OCI-M1 (cell line): ENCODE measurements around the gene PITPNM1.
"Not testable (repeated sequence)": the region's sequence is repeated elsewhere in the genome, so short reads cannot be mapped to it uniquely, and the experiment has no call there.

Experiments
- DNase-seq: peaks from one replicate; lab custom pipeline; 2025; lab: John Stamatoyannopoulos, UW

The PITPNM1 gene

DNA sequence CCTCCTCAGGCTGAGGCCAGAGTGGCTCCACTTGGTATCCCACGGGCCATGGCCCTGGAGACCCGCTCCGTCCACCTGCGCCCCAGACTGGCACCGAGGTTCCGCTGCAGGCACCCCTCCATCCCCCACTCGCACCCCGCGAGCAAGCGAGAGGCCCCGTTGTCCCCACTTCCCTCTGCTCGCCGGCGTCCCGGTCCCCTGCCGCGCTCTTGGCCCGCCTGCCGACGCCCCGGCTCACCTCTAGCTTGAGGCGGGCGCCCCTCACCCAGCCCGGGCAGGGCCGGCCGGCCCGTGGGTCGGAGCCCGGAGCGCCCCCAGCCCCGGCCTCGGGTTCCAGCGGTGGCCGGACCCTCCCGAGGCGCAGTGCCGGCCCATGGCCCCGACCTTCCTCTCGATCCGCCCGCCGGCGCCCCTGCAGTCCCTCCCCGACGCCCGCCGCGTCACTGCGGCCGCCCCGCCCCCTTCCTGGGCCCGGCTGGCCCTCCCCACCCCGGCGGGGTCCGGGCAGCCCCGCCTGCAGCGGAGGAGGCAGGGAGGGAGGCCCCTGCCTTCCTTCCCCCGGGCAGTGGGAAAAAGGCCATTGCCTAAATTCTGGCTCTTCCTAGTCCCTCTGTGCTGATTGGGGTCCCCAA, at the start of gene PITPNM1:
Gene PITPNM1 (minus strand): TSS at position 414 of the 632 bp plus-strand sequence. CDS start 1,183 bp downstream, outside the sequence.
- peak; percentile 79 for DNase-seq

DNA sequence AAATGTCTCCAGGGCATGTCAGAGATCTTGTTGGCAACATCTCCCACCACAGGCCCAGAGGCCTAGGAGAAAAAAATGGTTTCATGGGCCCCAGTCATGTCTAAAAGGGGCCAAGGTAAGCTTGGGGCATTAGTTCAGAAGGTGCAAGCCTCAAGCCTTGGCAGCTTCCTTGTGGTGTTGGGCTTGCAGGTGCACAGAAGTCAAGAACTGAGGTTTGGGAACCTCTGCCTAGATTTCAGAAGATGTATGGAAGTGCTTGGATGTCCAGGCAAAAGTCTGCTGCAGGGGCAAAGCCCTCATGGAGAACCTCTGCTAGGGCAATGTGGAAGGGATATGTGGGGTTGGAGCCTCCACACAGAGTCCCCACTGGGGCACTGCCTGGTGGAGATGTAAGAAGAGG, 46.5 kb upstream of the PITPNM1 start:
- not testable (repeated sequence) for DNase-seq

DNA sequence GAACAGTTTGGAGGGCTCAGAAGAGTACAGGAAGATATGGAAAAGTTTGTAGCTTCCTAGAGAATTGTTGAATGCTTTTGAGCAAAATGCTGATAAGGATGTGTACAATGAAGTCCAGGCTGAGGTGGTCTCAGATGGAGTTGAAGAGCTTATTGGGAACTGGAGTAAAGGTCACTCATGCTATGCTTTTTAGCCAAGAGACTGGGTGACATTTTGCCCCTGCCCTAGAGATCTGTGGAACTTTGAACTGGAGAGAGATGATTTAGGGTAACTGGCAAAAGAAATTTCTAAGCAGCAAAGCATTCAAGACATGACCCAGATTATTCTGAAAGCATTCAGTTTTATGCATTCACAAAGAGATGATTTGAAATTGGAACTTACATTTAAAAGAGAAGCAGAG, 46.0 kb upstream of the PITPNM1 start:
- no peak for DNase-seq

DNA sequence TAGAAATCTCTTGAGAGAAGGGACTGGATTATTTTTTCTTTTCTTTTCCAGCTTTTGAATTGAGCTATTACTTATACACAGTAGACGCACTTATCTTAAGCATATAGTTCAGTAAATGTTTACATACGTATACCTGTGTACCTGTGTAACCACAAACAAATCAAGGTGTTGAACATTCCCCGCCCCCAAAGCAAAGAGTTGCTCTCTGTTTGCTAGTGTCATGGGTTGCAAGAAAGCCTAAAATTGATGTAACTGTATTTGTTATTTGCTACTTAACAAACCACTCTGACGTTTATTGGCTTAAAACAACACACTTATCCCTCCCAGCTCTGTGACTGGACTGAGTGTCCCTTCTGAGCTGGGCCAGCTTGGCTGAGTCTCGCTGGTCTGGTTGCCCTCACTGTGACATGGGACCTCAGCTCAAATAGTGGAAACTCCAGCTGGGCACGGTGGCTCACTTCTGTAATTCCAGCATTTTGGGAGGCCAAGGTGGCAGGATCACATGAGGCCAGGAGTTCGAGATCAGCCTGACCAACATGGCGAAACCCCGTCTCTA, 43.5 kb upstream of the PITPNM1 start:
- DNase-seq = no peak

DNA sequence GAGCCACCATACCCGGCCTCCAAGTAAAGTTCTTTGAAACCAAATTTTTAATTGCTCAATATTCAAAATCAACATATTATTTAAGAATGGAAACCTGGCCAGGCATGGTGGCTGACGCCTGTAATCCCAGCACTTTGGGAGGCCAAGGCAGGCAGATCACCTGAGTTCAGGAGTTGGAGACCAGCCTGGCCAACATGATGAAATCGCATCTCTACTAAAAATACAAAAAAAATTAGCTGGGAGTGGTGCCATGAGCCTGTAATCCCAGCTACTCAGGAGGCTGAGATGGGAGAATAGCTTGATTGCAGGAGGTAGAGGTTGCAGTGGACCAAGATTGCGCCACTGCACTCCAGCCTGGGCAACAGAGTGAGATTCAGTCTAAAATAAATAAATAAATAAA, 42.9 kb upstream of the PITPNM1 start:
- DNase-seq = not testable (repeated sequence)

DNA sequence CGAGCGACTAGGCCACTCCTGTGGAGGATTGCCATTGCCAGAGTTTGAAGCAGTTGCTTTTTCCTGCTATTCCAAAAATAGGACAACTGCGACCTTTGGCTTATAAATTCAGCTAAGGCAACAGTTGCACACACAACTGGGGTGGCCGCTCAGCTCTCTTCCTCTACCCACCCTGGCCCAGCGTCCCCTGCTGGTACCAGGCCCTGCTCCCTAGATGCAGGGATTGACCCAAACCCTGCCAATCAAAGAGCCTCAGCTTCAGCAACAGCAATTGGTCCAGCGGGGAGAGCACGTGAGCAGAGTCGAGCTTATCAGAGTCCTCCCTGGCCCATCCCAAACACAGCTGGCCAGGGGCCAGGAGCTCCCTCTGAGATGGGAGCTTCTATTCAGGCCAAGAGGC, 40.1 kb upstream of the PITPNM1 start:
- DNase-seq = peak; percentile 71

DNA sequence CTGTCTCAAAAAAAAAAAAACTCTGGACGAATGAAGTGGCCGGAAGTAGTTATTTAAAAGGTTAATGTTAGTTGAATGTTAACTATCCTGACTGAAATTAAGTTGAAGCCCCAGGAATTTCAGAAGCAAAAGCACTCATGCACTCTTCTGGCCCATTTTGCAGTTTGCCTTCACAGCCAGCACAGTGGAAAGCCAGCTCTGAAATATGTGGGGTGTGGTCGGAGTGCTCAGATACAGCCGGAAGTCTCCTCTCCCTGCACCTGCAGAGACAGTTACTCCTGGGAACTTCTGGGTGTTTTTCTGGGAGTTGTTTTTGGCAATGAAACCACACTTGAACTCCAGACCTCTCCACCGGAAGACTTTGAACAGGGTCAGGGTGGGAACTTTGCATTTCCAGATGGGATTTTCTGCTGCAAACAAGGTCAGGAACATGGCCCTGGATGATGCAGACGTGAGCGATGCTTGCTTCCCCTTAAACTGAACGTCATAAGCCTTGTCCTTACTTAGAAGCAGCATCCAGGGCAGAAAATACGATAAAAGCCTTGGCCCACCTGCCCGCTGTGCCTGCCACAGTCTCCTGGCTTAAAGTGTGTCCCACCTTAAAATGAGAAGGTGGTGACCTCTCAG, 39.6 kb upstream of the PITPNM1 start:
- DNase-seq = no peak

DNA sequence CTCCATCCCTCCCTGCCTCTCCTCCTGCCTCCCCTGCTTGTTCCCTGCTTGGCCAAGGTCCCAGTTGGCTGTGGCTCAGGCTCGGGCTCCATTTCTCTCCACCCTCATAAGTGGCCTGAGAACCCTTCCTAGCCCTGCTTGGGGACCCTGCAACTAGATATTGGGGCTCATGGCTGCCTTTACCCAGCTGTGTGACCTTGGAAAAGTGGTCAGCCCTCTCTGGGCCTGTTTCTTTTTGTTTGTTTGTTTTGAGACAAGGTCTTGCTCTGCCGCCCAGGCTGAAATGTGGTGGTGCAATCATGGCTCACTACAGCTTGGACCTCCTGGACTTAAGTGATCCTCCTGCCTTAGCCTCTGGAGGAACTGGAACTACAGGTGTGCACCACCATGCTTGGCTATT, 38.4 kb upstream of the PITPNM1 start:
- DNase-seq = no peak

DNA sequence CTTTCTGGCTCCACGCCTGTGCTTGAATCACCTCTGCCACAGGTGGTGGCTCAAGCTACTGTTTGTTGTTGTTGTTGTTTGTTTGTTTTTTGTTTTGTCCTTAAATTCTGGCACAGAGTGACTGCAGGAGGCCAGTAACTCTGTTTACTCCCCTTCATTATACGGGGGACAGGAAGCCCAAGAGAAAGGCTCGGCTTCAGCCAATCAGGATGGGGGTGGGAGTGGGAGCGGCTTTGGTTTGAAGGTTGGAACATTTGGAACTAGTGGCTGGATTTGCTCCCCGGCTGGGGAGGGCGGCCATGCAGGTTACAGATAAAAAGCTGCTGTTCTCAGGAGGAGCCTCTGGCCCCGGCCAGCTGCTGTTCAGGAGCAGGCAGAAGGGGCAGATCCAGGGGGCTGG, 37.8 kb upstream of the PITPNM1 start:
- DNase-seq = no peak

DNA sequence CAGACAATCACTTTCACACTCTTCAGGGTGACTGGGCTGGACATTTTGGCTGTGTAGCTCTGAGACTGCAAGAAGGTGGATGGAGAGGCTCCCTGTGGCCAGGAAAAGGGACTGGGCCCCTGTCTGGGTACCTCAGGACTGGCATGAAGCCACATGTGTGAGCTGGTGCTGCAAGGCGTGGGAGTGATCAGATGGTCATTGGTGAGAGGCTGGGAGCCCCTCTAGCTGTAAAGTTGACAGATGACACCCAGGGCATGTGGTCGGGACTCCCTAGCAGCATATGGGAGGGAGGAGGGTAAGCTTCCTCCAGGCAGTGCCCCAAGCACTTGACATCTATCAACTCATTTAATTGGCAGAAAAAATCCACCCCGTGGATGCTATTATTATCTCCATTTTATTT, 37.0 kb upstream of the PITPNM1 start:
- no peak for DNase-seq

DNA sequence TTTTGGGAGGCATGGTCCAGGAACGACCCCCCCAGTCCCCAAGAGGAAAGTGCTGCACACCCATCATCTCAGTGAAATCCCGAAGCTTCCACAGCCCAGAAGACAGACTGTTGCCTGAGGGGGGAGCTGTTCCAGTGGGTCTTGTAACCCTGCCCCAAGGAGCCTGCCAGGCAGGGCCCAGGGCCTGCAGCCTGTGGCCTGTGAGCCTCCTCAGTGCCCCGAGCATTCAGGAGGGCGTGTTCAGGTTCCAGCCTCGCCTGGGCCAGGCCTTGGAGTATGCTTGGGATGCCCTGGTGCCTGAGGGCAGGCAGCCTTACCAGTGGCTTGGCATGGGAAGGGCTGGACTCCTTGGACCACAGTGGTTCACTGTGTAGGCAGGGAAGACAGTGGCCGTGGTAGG, 36.0 kb upstream of the PITPNM1 start:
- no peak for DNase-seq

DNA sequence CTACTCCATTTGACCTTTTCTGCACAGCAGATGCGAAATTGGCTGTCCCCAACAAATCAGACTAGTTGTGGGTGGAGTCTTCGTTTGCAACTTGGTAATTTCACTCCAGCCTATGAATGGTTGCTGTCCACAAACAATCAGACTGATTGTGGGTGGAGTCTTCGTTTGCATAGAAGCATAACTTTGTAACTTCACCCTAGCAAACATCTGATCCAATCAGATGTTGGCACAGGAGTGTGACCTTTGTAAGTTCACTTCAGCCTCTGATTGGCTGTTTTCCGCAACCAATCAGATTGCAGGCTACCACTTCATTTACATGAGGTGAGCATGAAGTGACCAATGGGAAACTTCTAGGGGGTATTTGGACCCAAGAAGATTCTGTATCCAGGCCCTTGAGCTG, 34.4 kb upstream of the PITPNM1 start:
- peak; percentile 19 for DNase-seq

DNA sequence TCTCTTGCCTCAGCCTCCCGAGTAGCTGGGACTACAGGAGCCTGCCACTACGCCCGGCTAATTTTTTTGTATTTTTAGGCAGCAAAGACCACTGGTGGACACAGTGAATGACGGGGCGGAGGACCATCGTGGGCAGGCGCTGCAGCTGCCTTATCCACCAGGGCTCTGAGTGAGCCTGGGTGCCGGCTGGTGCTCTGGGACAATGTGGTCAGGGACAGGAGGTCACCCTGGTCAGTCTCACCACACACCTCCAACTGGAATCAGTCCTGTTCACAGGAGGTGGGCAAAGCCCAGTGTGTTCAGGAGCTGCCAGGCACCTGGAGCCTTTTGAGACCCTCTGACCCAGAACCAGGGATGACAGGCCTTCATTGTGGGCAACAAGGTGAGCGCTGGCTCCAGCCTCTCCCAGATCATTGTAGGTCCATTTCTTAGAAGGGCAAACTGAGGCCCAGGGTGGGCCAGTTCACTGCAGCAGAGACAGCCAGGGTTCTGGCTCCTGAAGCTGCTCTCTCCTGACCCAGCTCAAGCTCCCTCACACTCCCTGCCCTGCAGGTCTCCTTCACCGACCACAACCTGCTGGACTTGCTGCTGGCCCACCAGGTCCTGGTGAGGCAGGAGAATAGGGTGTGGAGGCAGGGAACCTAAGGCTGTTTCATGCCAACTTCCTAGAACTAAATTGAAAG, 33.8 kb upstream of the PITPNM1 start:
- no peak for DNase-seq

DNA sequence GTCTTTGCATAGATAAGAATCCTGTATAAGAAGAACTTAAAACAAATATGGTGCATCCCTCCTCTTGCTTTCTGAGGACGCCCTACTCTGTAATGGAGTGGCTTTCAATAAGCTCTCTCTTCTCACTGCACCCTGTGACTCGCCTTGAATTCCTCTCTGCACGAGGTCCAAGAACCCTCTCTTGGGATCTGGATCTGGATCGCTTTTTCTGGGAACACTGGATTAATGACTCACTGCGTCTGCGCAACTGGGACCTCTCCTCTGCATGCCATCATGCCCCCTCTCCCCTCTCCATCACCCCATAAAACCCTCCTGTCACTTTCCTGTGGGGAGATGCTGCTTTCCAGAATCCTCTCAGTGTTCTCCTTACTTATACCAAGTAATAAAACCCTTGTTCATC, 33.1 kb upstream of the PITPNM1 start:
- DNase-seq = no peak

DNA sequence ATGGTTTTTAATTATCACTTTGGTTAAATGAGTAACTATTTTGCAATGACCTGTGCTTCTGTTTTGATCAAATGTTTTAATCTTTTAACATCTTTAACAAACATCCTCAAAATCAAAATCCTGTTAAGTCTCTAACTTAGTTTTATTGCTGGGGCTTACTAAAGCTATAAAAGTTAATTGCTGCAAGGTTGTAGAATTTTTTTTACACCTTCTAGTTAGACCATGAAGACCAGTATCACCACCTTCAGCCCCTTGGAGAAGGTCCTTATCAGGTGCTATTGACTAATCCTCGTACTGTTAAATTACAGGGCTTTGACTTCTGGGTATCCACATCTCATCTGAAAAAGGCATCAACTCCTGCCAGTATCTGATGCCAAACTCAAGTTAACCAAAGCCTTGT, 30.4 kb upstream of the PITPNM1 start:
- no peak for DNase-seq

DNA sequence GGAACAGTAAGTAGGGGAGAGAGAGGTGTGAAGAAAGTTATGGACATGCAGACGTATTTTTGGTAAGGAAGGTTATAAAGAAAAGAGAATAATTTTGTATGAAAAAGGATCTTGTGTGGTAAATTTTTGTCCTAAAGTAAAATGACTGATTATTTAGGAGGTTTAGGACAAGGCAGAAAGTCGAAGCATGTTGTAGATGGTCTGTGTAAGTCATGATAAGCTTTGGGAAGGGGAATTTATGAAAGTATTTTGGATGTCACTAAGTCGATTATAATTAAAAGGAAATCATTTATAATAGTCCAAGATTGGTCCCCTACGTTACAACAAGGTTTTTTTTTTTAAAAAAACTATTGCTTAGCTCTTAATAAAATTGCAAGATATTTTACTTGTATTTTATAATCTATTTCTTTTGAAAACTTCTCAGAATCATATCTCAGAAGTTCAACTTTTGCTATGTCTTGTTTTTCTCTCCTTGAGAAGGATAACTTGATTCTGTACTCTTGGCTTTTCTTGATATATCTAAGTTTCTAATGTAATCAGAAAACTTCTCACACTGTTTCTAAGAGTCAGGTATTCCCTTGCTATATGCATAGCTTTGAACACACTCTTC, 29.0 kb upstream of the PITPNM1 start:
- peak; percentile 58 for DNase-seq

DNA sequence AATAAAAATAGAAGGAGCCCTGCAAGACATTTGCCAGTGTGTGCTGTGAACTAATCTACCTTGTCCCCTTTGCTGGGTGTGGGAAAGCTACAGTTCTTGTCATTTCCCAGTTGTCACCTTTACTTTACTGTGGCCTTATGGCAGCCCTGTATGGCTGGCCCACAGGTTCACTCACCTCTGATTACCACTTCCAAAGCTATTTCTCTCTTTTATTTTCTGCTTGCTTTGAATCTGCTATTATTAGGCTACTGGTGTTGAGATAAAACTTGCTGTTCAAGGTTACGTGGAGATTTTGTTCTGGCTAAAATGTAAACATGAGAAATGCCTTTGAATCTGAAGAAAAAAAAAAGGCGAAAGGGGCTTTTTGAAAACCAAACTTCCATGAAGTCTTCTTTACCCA, 27.7 kb upstream of the PITPNM1 start:
- DNase-seq = no peak

DNA sequence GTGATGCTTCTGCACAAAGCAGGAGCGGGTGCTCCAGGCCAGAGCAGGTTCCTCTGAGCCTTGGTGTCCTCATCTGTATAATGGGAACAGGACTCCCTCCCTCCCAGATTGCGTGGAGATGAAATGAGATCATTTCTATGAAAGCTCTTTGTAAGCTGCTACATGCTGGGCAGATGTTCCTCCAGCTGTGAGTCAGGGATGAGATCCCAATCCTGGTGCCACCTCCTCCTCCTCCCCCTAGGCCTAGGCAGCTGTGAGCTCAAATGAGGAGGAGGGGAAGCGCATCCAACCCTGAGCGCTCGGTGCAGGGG, 25.1 kb upstream of the PITPNM1 start:
- DNase-seq = no peak

DNA sequence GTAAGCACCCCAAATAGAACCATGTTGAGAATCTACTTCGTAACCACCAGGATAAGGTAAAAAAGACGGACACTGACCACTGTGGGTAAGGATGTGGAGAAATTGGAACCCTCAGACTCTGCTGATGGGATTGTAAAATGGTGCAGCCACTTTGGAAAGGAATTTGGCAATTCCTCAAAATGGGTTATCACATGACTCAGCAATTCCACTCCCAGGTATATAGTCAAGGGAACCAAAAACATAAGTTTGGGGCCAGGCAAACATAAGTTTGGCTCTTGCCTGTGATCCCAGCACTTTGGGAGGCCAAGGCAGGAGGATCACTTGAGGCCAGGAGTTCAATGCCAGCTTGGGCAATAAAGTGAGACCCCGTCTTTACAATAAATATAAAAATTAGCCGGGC, 23.2 kb upstream of the PITPNM1 start:
- DNase-seq = no peak

DNA sequence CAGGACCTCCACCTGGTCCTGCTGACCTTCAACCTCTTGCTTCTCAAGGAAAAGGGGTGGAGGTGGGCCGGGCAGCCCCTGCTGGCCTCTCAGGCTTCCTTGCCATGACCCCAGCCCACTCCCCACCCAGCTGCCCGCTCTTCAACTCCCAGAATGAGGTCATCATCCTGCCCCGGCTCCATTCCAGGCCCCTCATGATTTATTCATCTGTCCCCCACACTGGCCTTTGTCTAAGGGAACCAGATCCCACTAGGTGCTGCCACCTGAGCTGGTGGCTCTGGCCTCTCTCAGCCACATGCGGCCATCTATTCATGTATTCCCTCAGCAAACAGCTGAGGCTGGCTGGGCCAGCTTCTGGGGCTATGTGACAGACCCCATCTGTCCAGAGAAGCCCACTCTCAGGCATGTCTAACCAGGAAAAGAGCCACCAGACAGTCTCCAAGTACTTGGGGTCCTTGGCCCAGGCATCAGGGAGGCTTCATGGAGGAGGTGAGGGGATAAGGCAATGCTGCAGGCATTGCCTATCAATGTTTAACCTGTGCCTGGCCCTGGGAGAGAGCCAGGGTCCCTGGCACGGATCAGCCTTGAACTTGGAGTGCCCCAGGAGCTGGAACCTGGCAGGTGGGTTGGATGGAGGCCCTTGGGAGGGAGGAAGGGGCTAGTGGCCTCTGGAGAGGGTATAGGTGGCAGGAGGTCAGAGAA, 20.3 kb upstream of the PITPNM1 start:
- no peak for DNase-seq

DNA sequence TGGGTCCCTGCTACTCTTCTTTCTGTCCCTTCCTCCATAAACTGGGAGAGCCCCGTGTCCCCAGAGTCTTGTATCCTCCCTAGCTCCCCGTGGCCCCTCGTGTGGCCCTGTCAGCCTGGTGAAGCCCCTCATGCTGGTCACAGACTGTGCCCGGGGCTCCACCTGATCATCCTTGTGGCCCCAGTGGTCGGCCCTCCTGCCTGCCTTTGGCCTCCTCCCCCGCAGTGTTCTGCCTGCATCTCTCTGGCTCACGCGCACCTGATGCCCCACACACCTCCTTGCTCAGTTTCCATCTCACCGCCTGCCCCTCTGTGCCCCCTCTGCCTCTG, 19.3 kb upstream of the PITPNM1 start:
- DNase-seq = no peak
